ENCODE data around the gene SAV1. TPM values are rescaled to one million over a fixed set of nuclear protein-coding genes. Genes with fewer than 3 reads are reported as not detected.

The SAV1 gene
- total RNA-seq, 2 donors from 2014 or later = 15.9 to 21.8 TPM

DNA sequence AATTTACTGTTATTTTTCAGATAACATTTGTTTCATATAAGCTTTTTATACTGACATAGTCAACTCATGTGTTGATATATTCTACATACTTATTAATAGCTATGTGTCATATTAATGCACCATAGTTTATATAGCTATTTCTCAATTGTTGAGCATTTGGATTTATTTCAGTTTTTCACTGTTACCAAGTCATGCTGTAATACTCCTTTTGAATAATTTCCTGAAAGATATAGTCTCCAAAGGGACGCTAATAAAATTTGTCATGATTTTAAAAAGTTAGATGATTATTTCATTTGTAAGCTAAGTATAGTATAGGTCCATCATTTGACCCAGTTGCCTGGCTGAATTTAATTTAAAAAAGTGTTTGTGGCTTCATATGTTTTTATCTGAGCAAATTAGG, 60.3 kb downstream of the SAV1 start:
- no peak for DNase-seq
- no peak overlapping the region for H3K9ac ChIP-seq (ENCODE audit: low read depth in 2 of 2, low read length in 2 of 2)
- TF ChIP-seq, protein P1, sequence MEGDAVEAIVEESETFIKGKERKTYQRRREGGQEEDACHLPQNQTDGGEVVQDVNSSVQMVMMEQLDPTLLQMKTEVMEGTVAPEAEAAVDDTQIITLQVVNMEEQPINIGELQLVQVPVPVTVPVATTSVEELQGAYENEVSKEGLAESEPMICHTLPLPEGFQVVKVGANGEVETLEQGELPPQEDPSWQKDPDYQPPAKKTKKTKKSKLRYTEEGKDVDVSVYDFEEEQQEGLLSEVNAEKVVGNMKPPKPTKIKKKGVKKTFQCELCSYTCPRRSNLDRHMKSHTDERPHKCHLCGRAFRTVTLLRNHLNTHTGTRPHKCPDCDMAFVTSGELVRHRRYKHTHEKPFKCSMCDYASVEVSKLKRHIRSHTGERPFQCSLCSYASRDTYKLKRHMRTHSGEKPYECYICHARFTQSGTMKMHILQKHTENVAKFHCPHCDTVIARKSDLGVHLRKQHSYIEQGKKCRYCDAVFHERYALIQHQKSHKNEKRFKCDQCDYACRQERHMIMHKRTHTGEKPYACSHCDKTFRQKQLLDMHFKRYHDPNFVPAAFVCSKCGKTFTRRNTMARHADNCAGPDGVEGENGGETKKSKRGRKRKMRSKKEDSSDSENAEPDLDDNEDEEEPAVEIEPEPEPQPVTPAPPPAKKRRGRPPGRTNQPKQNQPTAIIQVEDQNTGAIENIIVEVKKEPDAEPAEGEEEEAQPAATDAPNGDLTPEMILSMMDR (IDR thresholded peaks at IDR 0.05) = no peak
- no peak overlapping the region for H3K4me3 ChIP-seq
- no peaks in the 10 kb centered on the region for H3K9me3 ChIP-seq
- H3K4me1 ChIP-seq = no peaks in the 10 kb centered on the region
- H3K36me3 ChIP-seq = no peaks in the 10 kb centered on the region
- H3K27me3 ChIP-seq = no peaks in the 10 kb centered on the region
- intact Hi-C loops (cut with DNase I) = no loop called here
- no peak overlapping the region for H3K27ac ChIP-seq

- Histone ChIP-seq H3K27me3 (no peaks in the 10 kb centered on the region), H3K4me1 (no peaks in the 10 kb centered on the region), H3K9me3 (no peaks in the 10 kb centered on the region), H3K4me3 (no peak overlapping the region), H3K36me3 (no peaks in the 10 kb centered on the region), H3K27ac (no peak overlapping the region), H3K9ac (ENCODE audit: low read depth in 2 of 2, low read length in 2 of 2) (no peak overlapping the region)
- TF ChIP-seq, protein P1 (IDR thresholded peaks at IDR 0.05) = no peak
- no peak for DNase-seq
- intact Hi-C loops (cut with DNase I) = no loop called here
Observed at GRCh38 chr14:50607181-50607580, 60.9 kb downstream of the SAV1 start.

GRCh38 chr14:50606468-50606867, 61.6 kb downstream of the SAV1 start:
- Histone ChIP-seq H3K36me3 (no peaks in the 10 kb centered on the region), H3K9me3 (no peaks in the 10 kb centered on the region), H3K27me3 (no peaks in the 10 kb centered on the region), H3K4me3 (no peak overlapping the region), H3K4me1 (no peaks in the 10 kb centered on the region), H3K9ac (ENCODE audit: low read depth in 2 of 2, low read length in 2 of 2) (no peak overlapping the region), H3K27ac (no peak overlapping the region)
- DNase-seq = no peak
- TF ChIP-seq, protein P1 (IDR thresholded peaks at IDR 0.05) = no peak
- intact Hi-C loops (cut with DNase I) = no loop called here

DNA sequence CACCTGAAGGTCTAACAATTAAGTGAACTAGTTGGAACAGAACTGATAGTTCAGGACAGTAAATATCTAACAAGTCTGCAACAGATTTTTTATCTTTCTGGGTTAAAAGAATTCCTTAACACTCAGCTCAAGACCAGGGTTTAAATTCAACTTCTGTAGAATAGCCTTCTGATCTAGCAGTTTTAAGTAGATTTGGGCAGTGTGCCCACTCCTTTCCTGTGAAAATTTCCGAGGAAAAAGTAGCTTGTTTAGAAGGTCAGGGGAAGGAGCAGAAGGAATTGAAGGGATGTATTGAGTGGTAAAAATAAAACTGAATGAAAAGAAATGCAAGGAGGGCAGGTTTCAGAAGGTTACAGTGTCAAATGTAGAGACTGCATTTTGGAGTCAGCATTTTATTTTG, 62.3 kb downstream of the SAV1 start:
- intact Hi-C loops (cut with DNase I) = no loop called here
- Histone ChIP-seq H3K9me3 (no peaks in the 10 kb centered on the region), H3K27me3 (no peaks in the 10 kb centered on the region), H3K36me3 (no peaks in the 10 kb centered on the region), H3K4me3 (no peak overlapping the region), H3K27ac (no peak overlapping the region), H3K4me1 (no peaks in the 10 kb centered on the region), H3K9ac (ENCODE audit: low read depth in 2 of 2, low read length in 2 of 2) (no peak overlapping the region)
- TF ChIP-seq, protein P1 (IDR thresholded peaks at IDR 0.05) = no peak
- DNase-seq = no peak

DNA sequence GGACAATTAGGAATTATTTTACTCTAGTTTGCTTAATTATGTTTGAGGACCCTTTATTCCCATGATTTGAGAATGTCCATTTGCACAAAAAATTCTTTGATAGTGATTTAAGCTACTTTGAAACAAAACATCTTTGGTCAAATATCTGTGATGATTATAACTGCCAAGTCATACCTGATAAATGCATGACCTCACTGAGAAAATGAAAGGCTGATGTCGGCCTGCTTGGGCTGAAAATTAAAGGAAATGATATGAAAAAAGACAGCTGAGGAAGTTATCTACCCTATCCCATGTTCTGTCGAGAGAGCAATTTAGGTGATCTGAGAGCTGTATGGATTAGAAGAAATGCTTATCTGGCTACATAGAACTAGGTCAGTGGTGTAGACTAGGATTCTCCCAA, 64.5 kb downstream of the SAV1 start:
- no peak overlapping the region for H3K27ac ChIP-seq
- intact Hi-C loops (cut with DNase I) = no loop called here
- no peak for DNase-seq

More for the DNA sequence above, 64.5 kb downstream of the SAV1 start:
- no peaks in the 10 kb centered on the region for H3K9me3 ChIP-seq
- no peaks in the 10 kb centered on the region for H3K36me3 ChIP-seq
- H3K4me3 ChIP-seq = no peak overlapping the region
- no peaks in the 10 kb centered on the region for H3K27me3 ChIP-seq
- H3K9ac ChIP-seq (ENCODE audit: low read depth in 2 of 2, low read length in 2 of 2) = no peak overlapping the region
- no peaks in the 10 kb centered on the region for H3K4me1 ChIP-seq
- TF ChIP-seq, protein P1 (IDR thresholded peaks at IDR 0.05) = no peak
